Tibial nerve (tissue), 4 donors: ENCODE results near the gene NSDHL.

Source experiments
- EP300 ChIP-seq, 2 donors: sonication (generic); formaldehyde crosslinking; IDR thresholded peaks; one replicate each; pipeline ENCODE4 v1.6.1; 2017; ENCODE audit warnings: antibody characterized with exemption in 2 of 2, mild to moderate bottlenecking in 1 of 2
- POLR2A ChIP-seq, 2 donors: fragments of 450-650 bp; IDR thresholded peaks; one replicate each; pipeline ENCODE4 v1.6.1; 2017; ENCODE audit warnings: antibody characterized with exemption in 2 of 2, mild to moderate bottlenecking in 2 of 2, moderate library complexity in 2 of 2
- TF ChIP-seq, protein P1 (sequence below), 5 experiments: fragments of 200-600 bp in 3 of 5; fragments of 450-650 bp in 2 of 5; sonication (generic) in 3 of 5; IDR thresholded peaks; one replicate each; pipeline ENCODE4 v1.5.1; 2016 to 2019; ENCODE audit warnings: antibody characterized with exemption in 5 of 5, mild to moderate bottlenecking in 3 of 5, moderate library complexity in 2 of 5

DNA sequence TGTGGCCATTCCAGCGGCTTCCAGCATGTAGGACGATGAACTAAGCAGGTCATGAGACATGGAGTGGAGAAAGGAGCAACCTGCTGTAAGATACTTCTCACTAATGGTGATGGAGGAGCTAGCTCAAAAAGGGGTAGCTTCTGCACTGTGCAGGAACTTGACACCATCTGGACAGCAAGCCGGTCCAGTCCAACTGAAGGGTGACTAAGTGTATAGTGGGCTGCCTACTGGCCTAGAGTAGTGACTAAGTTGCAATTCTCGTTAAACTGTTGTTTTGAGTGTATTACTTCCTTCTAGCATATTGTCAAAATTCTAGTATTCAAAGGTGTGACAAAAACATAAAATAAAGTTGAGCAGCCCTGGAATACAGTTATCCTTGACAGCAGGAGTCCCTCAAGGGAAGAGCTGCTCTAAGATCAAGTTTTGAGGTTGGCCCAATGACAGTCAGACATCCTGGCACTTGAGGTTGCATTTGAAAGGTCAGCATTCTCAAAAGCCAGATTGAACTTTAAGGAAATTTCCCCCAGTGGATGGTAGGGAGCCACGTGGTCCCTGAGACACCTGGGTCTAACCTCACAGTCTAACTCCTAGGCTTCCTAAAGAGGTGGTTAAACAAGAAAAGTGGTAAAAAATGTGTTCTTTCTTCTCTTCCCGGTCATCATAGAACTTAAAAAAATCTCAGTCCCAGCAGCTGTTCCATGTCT lies 8.3 kb upstream of the NSDHL start:
- TF ChIP-seq, protein P1, sequence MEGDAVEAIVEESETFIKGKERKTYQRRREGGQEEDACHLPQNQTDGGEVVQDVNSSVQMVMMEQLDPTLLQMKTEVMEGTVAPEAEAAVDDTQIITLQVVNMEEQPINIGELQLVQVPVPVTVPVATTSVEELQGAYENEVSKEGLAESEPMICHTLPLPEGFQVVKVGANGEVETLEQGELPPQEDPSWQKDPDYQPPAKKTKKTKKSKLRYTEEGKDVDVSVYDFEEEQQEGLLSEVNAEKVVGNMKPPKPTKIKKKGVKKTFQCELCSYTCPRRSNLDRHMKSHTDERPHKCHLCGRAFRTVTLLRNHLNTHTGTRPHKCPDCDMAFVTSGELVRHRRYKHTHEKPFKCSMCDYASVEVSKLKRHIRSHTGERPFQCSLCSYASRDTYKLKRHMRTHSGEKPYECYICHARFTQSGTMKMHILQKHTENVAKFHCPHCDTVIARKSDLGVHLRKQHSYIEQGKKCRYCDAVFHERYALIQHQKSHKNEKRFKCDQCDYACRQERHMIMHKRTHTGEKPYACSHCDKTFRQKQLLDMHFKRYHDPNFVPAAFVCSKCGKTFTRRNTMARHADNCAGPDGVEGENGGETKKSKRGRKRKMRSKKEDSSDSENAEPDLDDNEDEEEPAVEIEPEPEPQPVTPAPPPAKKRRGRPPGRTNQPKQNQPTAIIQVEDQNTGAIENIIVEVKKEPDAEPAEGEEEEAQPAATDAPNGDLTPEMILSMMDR (IDR thresholded peaks at IDR 0.05), result no peak
- TF ChIP-seq POLR2A (IDR thresholded peaks at IDR 0.05) (no peak), EP300 (IDR thresholded peaks at IDR 0.05) (no peak)
